Inferior parietal cortex (tissue), 1 donor: ENCODE measurements around the gene RNF150.

ENCODE experiments used
- DNase-seq: peaks from one replicate; pipeline ENCODE4 v3.0.0-alpha.2; 2016; ENCODE audit errors: extremely low spot score

RNF150 gene

GRCh38 chr4:140924761-140925392, 208.4 kb downstream of the RNF150 start:
- no peak for DNase-seq

- DNase-seq = no peak
Measured at GRCh38 chr4:140906993-140907962, 226.0 kb downstream of the RNF150 start.

GRCh38 chr4:140904904-140905303, 228.4 kb downstream of the RNF150 start:
- peak; percentile 29 for DNase-seq

GRCh38 chr4:140903522-140904475, 229.5 kb downstream of the RNF150 start:
- DNase-seq = peak; percentile 21

- DNase-seq = no peak
Measured at GRCh38 chr4:140901736-140902336, 231.4 kb downstream of the RNF150 start.

- no peak for DNase-seq
Measured at GRCh38 chr4:140893939-140894338, 239.3 kb downstream of the RNF150 start.

GRCh38 chr4:140888054-140888453, 245.2 kb downstream of the RNF150 start:
- DNase-seq = no peak

GRCh38 chr4:140887467-140887866, 245.8 kb downstream of the RNF150 start:
- DNase-seq = no peak

GRCh38 chr4:140884431-140885058, 248.7 kb downstream of the RNF150 start:
- peak; percentile 27 for DNase-seq

- no peak for DNase-seq
Measured at GRCh38 chr4:140877781-140878180, 255.5 kb downstream of the RNF150 start.

- DNase-seq = no peak
Measured at GRCh38 chr4:140876615-140877364, 256.5 kb downstream of the RNF150 start.

- DNase-seq = no peak
Measured at GRCh38 chr4:140875746-140876452, 257.4 kb downstream of the RNF150 start.

- no peak for DNase-seq
Measured at GRCh38 chr4:140874056-140874455, 259.2 kb downstream of the RNF150 start.

GRCh38 chr4:140871368-140871767, 261.9 kb downstream of the RNF150 start:
- no peak for DNase-seq

GRCh38 chr4:140870427-140870826, 262.8 kb downstream of the RNF150 start:
- no peak for DNase-seq

- DNase-seq = no peak
Measured at GRCh38 chr4:140869446-140869845, 263.8 kb downstream of the RNF150 start.

GRCh38 chr4:140867356-140867755, 265.9 kb downstream of the RNF150 start:
- DNase-seq = no peak

GRCh38 chr4:140866492-140867005, 266.7 kb downstream of the RNF150 start:
- no peak for DNase-seq
